IMR-90 (cell line): ENCODE data around the gene HORMAD2. TPM values are rescaled to one million over a fixed set of nuclear protein-coding genes. Genes with fewer than 3 reads are reported as not detected.

Experiments
- ATAC-seq: fragments of 200-7000 bp; cut with Tn5 transposase; 2 replicates; pipeline ENCODE4 v1.9.1; 2020; ENCODE audit warnings: low read depth, mild to moderate bottlenecking, moderate library complexity
- BruUV-seq: library from RNA; stranded (reverse); fragments of 400-500 nt; replicated peaks from 2 replicates; lab custom pipeline; 2021; lab: Mats Ljungman, UMichigan
- CTCF ChIA-PET: fragments of 300-600 bp; formaldehyde crosslinking; extraction: SDS; loops from one replicate; lab custom pipeline; 2021; ENCODE audit warnings: antibody characterized with exemption; lab: Yijun Ruan, JAX
- POLR2A ChIA-PET: fragments of 300-600 bp; sonication (Branson Sonifier 250); formaldehyde crosslinking; loops from one replicate; lab custom pipeline; 2022; ENCODE audit warnings: antibody characterized with exemption; ENCODE audit not compliant: unreplicated experiment; lab: Charles Lee
- DNase-seq: peaks from one replicate; pipeline ENCODE4 v3.0.0; 2013
- H2AFZ ChIP-seq: replicated peaks from 2 replicates; pipeline ENCODE3; 2013; ENCODE audit warnings: low read length, mild to moderate bottlenecking; ENCODE audit not compliant: poor library complexity
- H2AK5ac ChIP-seq: 2 replicates; pipeline ENCODE4 v1.6.1; 2013; ENCODE audit warnings: low read depth, low read length, inconsistent platforms
- H2AK9ac ChIP-seq: replicated peaks from 2 replicates; pipeline ENCODE3; 2013; ENCODE audit warnings: mild to moderate bottlenecking, low read depth, low read length, moderate library complexity; ENCODE audit not compliant: poor library complexity
- H2BK120ac ChIP-seq: 2 replicates; pipeline ENCODE4 v1.6.1; 2013; ENCODE audit warnings: low read depth, low read length, inconsistent platforms
- H2BK15ac ChIP-seq: 3 replicates; pipeline ENCODE4 v1.6.1; 2013; ENCODE audit warnings: low read depth, low read length, inconsistent platforms
- H2BK20ac ChIP-seq: 2 replicates; pipeline ENCODE4 v1.6.1; 2013; ENCODE audit warnings: low read depth, mild to moderate bottlenecking, inconsistent platforms, low read length, moderate library complexity
- H2BK5ac ChIP-seq: 2 replicates; pipeline ENCODE4 v1.6.1; 2013; ENCODE audit warnings: mild to moderate bottlenecking, low read depth, low read length, inconsistent platforms; ENCODE audit not compliant: poor library complexity, severe bottlenecking
- H3K14ac ChIP-seq: replicated peaks from 2 replicates; pipeline ENCODE4 v1.6.1; 2013; ENCODE audit warnings: low read depth, low read length, inconsistent platforms
- H3K18ac ChIP-seq: 2 replicates; pipeline ENCODE4 v1.6.1; 2013; ENCODE audit warnings: low read depth, low read length, control low read depth
- H3K23ac ChIP-seq: 2 replicates; pipeline ENCODE4 v1.6.1; 2013; ENCODE audit warnings: low read depth, low read length, inconsistent platforms
- H3K27ac ChIP-seq: 2 replicates; pipeline ENCODE4 v1.5.1; 2013; ENCODE audit warnings: mild to moderate bottlenecking, control low read depth, low read length; ENCODE audit not compliant: insufficient read depth
- H3K27me3 ChIP-seq: 2 replicates; pipeline ENCODE4 v1.6.1; 2013; ENCODE audit warnings: low read length; ENCODE audit not compliant: control insufficient read depth, insufficient read depth
- H3K36me3 ChIP-seq: 2 replicates; pipeline ENCODE4 v1.6.1; 2013; ENCODE audit warnings: low read length, mixed read lengths; ENCODE audit not compliant: control insufficient read depth, insufficient read depth
- H3K4ac ChIP-seq: 2 replicates; pipeline ENCODE4 v1.6.1; 2013; ENCODE audit warnings: low read depth, low read length, inconsistent platforms
- H3K4me1 ChIP-seq: 2 replicates; pipeline ENCODE4 v1.6.1; 2013; ENCODE audit warnings: low read length, mixed read lengths; ENCODE audit not compliant: control insufficient read depth, insufficient read depth
- H3K4me2 ChIP-seq: 2 replicates; pipeline ENCODE4 v1.6.1; 2013; ENCODE audit warnings: low read depth, mild to moderate bottlenecking, control low read depth, low read length, moderate library complexity
- H3K4me3 ChIP-seq: 2 replicates; pipeline ENCODE4 v1.5.1; 2013; ENCODE audit warnings: low read depth, mild to moderate bottlenecking, control low read depth, low read length, moderate library complexity; ENCODE audit not compliant: insufficient read depth
- H3K56ac ChIP-seq: 2 replicates; pipeline ENCODE4 v1.6.1; 2013; ENCODE audit warnings: low read length, inconsistent platforms; ENCODE audit not compliant: insufficient read depth; ENCODE audit errors: extremely low read depth
- H3K79me1 ChIP-seq, 2 experiments: 2 replicates each; pipeline ENCODE4 v1.6.1; 2013; ENCODE audit warnings: low read length in 2 of 2, inconsistent platforms in 1 of 2, low read depth in 1 of 2
- H3K9ac ChIP-seq: 2 replicates; pipeline ENCODE4 v1.6.1; 2013; ENCODE audit warnings: low read depth, low read length, control low read depth
- H3K9me1 ChIP-seq: 2 replicates; pipeline ENCODE4 v1.6.1; 2013; ENCODE audit warnings: low read length, inconsistent platforms; ENCODE audit not compliant: insufficient read depth
- H3K9me3 ChIP-seq: 2 replicates; pipeline ENCODE4 v1.6.1; 2013; ENCODE audit warnings: low read length; ENCODE audit not compliant: control insufficient read depth, insufficient read depth
- H4K20me1 ChIP-seq: 2 replicates; pipeline ENCODE4 v1.6.1; 2013; ENCODE audit warnings: low read length, inconsistent platforms; ENCODE audit not compliant: insufficient read depth
- H4K5ac ChIP-seq: 2 replicates; pipeline ENCODE4 v1.6.1; 2013; ENCODE audit warnings: mild to moderate bottlenecking, low read depth, low read length, control low read depth
- H4K8ac ChIP-seq, 2 experiments: 2 replicates each; pipeline ENCODE4 v1.6.1; 2013; ENCODE audit warnings: low read depth in 2 of 2, low read length in 2 of 2, control low read depth in 1 of 2, inconsistent platforms in 1 of 2
- H4K91ac ChIP-seq: 2 replicates; pipeline ENCODE4 v1.6.1; 2013; ENCODE audit warnings: low read depth, low read length, inconsistent platforms; ENCODE audit not compliant: insufficient read depth
- BHLHE40 ChIP-seq: fragments of 150-350 bp; IDR thresholded peaks from 2 replicates; pipeline ENCODE4 v1.6.1; 2016; ENCODE audit warnings: mild to moderate bottlenecking, low read depth, low read length
- CEBPB ChIP-seq: IDR thresholded peaks from 2 replicates; pipeline ENCODE4 v1.6.1; 2012; ENCODE audit warnings: low read depth, low read length, improper control_type of control experiment
- CHD1 ChIP-seq: IDR thresholded peaks from 2 replicates; pipeline ENCODE4 v1.6.1; 2012; ENCODE audit warnings: low read depth, low read length, improper control_type of control experiment
- CTCF ChIP-seq: conservative IDR thresholded peaks from 2 replicates; pipeline ENCODE4 v1.5.1; 2012; ENCODE audit warnings: mild to moderate bottlenecking, low read depth, low read length, improper control_type of control experiment
- ELK1 ChIP-seq: fragments of 150-350 bp; IDR thresholded peaks from 2 replicates; pipeline ENCODE4 v1.6.1; 2016; ENCODE audit warnings: low read depth, mild to moderate bottlenecking, low read length, moderate library complexity, borderline replicate concordance
- FOS ChIP-seq: fragments of 150-350 bp; IDR thresholded peaks from 2 replicates; pipeline ENCODE4 v1.6.1; 2016; ENCODE audit warnings: low read depth, low read length
- MAFK ChIP-seq: IDR thresholded peaks from 2 replicates; pipeline ENCODE4 v1.6.1; 2012; ENCODE audit warnings: low read depth, low read length, improper control_type of control experiment
- MAZ ChIP-seq: IDR thresholded peaks from 2 replicates; pipeline ENCODE4 v1.6.1; 2012; ENCODE audit warnings: low read depth, mild to moderate bottlenecking, low read length, improper control_type of control experiment, moderate library complexity, borderline replicate concordance
- MXI1 ChIP-seq: IDR thresholded peaks from 2 replicates; pipeline ENCODE4 v1.6.1; 2012; ENCODE audit warnings: low read depth, mild to moderate bottlenecking, low read length, moderate library complexity, borderline replicate concordance
- NFE2L2 ChIP-seq: fragments of 150-350 bp; IDR thresholded peaks from 2 replicates; pipeline ENCODE4 v1.6.1; 2016; ENCODE audit warnings: low read depth, mild to moderate bottlenecking, low read length
- POLR2A ChIP-seq: IDR thresholded peaks from 2 replicates; pipeline ENCODE4 v1.6.1; 2012; ENCODE audit warnings: mild to moderate bottlenecking, low read depth, low read length
- RAD21 ChIP-seq: IDR thresholded peaks from 2 replicates; pipeline ENCODE4 v1.6.1; 2012; ENCODE audit warnings: low read length, improper control_type of control experiment
- RCOR1 ChIP-seq: IDR thresholded peaks from 2 replicates; pipeline ENCODE4 v1.6.1; 2012; ENCODE audit warnings: mild to moderate bottlenecking, low read length, improper control_type of control experiment; ENCODE audit not compliant: insufficient replicate concordance
- RFX5 ChIP-seq: IDR thresholded peaks from 2 replicates; pipeline ENCODE4 v1.8.0; 2012; ENCODE audit warnings: low read depth, mild to moderate bottlenecking, low read length, moderate library complexity
- SMC3 ChIP-seq: fragments of 150-350 bp; IDR thresholded peaks from 2 replicates; pipeline ENCODE4 v1.6.1; 2016; ENCODE audit warnings: low read depth, mild to moderate bottlenecking, antibody characterized with exemption, low read length, moderate library complexity
- WGBS, 2 experiments: methylation state at CpG; one replicate each; pipeline versions ENCODE4 v1.1.5 to v1.1.7; 2013; ENCODE audit warnings: missing lambda C conversion rate in 2 of 2; ENCODE audit not compliant: insufficient read length in 1 of 2; ENCODE audit errors: extremely low coverage in 2 of 2; 5-methylcytosine and 5-hydroxymethylcytosine counted together
- dilution Hi-C: fragments of 300-500 bp; cut with HindIII; formaldehyde crosslinking; loops from one replicate; pipeline ENCODE4 v1.14.3; 2018; ENCODE audit warnings: low sequenced_read_pairs; ENCODE audit not compliant: unreplicated experiment
- in situ Hi-C: fragments of 300-500 bp; cut with MboI; formaldehyde crosslinking; loops from 3 replicates; pipeline ENCODE4 v1.14.3; 2019; ENCODE audit warnings: low sequenced_read_pairs, inconsistent platforms, mixed read lengths
- intact Hi-C: fragments of 100-400 bp; cut with micrococcal nuclease; formaldehyde crosslinking; loops from 2 replicates; pipeline ENCODE4 v1.10.0; 2022
- polyA plus RNA-seq, 3 experiments: library from polyadenylated mRNA; depleted of rRNA; stranded (reverse); fragments of >200 nt; gene quantifications; 2 replicates each; pipeline ENCODE4 v1.2.3, GENCODE V29; 2012; ENCODE audit warnings: low replicate concordance in 1 of 3
- total RNA-seq: library from RNA; depleted of rRNA; stranded (reverse); fragments of >200 nt; gene quantifications from 2 replicates; pipeline ENCODE4 v1.2.3, GENCODE V29; 2012
- TF ChIP-seq, protein P1 (sequence below): fragments of 150-350 bp; IDR thresholded peaks from 2 replicates; pipeline ENCODE4 v1.6.1; 2017; ENCODE audit warnings: mild to moderate bottlenecking, antibody characterized with exemption, low read length, low read depth

Gene HORMAD2
- total and polyA plus RNA-seq, 2 of the 4 experiments (the other 2 are of a cell fraction), result not detected

DNA sequence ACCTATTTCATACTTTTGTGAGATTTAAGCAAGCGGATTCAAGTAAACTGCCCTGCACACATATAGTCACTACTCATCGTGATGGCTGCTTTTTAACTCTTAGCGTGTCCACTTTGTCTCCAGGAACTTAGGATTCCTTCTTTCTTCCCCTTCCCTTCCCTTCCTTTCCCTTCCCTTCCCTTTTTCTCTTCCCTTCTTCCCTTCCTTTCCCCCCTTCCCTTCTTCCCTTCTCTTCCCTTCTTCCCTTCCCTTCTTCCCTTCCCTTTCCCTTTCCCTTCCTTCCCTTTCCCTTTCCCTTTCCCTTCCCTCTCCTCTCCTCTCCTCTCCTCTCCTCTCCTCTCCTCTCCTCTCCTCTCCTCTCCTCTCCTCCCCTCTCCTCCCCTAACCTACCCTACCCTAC is 100.4 kb downstream of the HORMAD2 start:
- Histone ChIP-seq H4K91ac (no peak overlapping the region; the same call in 1 of the 2 replicates), H2BK5ac (no peak overlapping the region), H3K23ac (no peak overlapping the region), H2BK15ac (peak overlapping the region; percentile 98; the same call in 1 of the 3 replicates), H4K20me1 (no peaks in the 10 kb centered on the region), H3K9me1 (peaks cover 13% of the 10 kb centered on the region; the same call in 1 of the 2 replicates), H3K14ac (no peak overlapping the region; the same call in 1 of the 2 replicates), H4K5ac (0 out of 2 replicates have a peak overlapping the region, but pooled peaks have one; percentile 18), H3K4me3 (no peak overlapping the region), H2AFZ (no peak overlapping the region), H3K9ac (no peak overlapping the region), H2AK5ac (peak overlapping the region; percentile 88), H2BK120ac (peak overlapping the region; percentile 98; the same call in 1 of the 2 replicates), H3K36me3 (no peaks in the 10 kb centered on the region), H3K4me1 (peaks cover 20% of the 10 kb centered on the region), H3K27me3 (no peaks in the 10 kb centered on the region), H3K18ac (0 out of 2 replicates have a peak overlapping the region, but pooled peaks have one; percentile 21), H3K9me3 (no peaks in the 10 kb centered on the region), H3K79me1 (peaks cover 0 to 4% of the 10 kb centered on the region in 2 experiments; a peak in 1 of 4 replicates), H2AK9ac (no peak overlapping the region), H3K56ac (no peak overlapping the region), H2BK20ac (peak overlapping the region; percentile 55; the same call in 1 of the 2 replicates), H3K4me2 (no peak overlapping the region), H4K8ac (0 out of 4 replicates have a peak overlapping the region, but pooled peaks of 1 of the 2 experiments have one; percentile 26), H3K4ac (peak overlapping the region; percentile 34; the same call in 1 of the 2 replicates), H3K27ac (no peak overlapping the region)
- BruUV-seq, result no TSS peak
- no peak for DNase-seq
- TF ChIP-seq POLR2A (no peak), ELK1 (no peak), FOS (no peak), RFX5 (no peak), NFE2L2 (no peak), MAFK (no peak), MAZ (no peak), RAD21 (no peak), CEBPB (no peak), SMC3 (no peak), BHLHE40 (no peak), RCOR1 (no peak), CTCF (no peak), CHD1 (no peak), MXI1 (no peak)
- TF ChIP-seq, protein P1, sequence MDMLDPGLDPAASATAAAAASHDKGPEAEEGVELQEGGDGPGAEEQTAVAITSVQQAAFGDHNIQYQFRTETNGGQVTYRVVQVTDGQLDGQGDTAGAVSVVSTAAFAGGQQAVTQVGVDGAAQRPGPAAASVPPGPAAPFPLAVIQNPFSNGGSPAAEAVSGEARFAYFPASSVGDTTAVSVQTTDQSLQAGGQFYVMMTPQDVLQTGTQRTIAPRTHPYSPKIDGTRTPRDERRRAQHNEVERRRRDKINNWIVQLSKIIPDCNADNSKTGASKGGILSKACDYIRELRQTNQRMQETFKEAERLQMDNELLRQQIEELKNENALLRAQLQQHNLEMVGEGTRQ, result no peak
- POLR2A ChIA-PET, result interaction anchor here (1.4 kb wide), 1 partner anchor 66 kb away, joined by 3 read pairs; the partner anchor contains the start of gene LIF
- 100% methylated on average over 1 of the region's 3 CpGs; no CpG with 5 or more reads in 1 of the 2 experiments for WGBS, 2 experiments
- in situ Hi-C loops, result no loop called here
- dilution Hi-C loops, result no loop called here
- CTCF ChIA-PET, result no interaction called here
- no peak for ATAC-seq
- intact Hi-C loops, result no loop called here
